CD8-positive, alpha-beta memory T cell (primary cell): ENCODE measurements around the gene SPTY2D1. TPM values are rescaled to one million over a fixed set of nuclear protein-coding genes. Genes with fewer than 3 reads are reported as not detected.
A peak's percentile ranks its signal among the peaks of the same experiment; 100 is the strongest.
"Not testable (repeated sequence)": the region's sequence is repeated elsewhere in the genome, so short reads cannot be mapped to it uniquely, and the experiment has no call there.

Experiments used
- CTCF ChIA-PET: fragments of 350-600 bp; sonication (Branson Sonifier 250); formaldehyde crosslinking; loops from one replicate; lab custom pipeline; 2021; ENCODE audit warnings: antibody characterized with exemption; lab: Charles Lee
- POLR2A ChIA-PET: fragments of 350-600 bp; sonication (Branson Sonifier 250); formaldehyde crosslinking; loops from one replicate; lab custom pipeline; 2021; ENCODE audit warnings: antibody characterized with exemption; lab: Charles Lee
- DNase-seq, 5 donors: peaks; one replicate each; pipeline versions ENCODE4 v3.0.0 to v3.0.0-alpha.2; 2020 to 2022; ENCODE audit warnings: mixed read lengths in 1 of 5
- H3K27ac ChIP-seq: one replicate; pipeline ENCODE4 v1.7.0; 2013; ENCODE audit warnings: low read depth, mild to moderate bottlenecking, low read length, moderate library complexity
- H3K27me3 ChIP-seq: 2 replicates; pipeline ENCODE4 v1.7.0; 2013; ENCODE audit warnings: low read length, mild to moderate bottlenecking; ENCODE audit not compliant: insufficient read depth, poor library complexity, severe bottlenecking
- H3K36me3 ChIP-seq: 2 replicates; pipeline ENCODE4 v1.7.0; 2013; ENCODE audit warnings: mild to moderate bottlenecking, low read length, moderate library complexity; ENCODE audit not compliant: insufficient read depth
- H3K4me1 ChIP-seq: 2 replicates; pipeline ENCODE4 v1.7.0; 2013; ENCODE audit warnings: mild to moderate bottlenecking, low read length, moderate library complexity; ENCODE audit not compliant: insufficient read depth
- H3K4me3 ChIP-seq: 2 replicates; pipeline ENCODE4 v1.7.0; 2013; ENCODE audit warnings: mild to moderate bottlenecking, low read length
- H3K9me3 ChIP-seq: 2 replicates; pipeline ENCODE4 v1.7.0; 2013; ENCODE audit warnings: mild to moderate bottlenecking, low read length
- H3K27ac Mint-ChIP-seq, 8 donors: one replicate each; pipeline ENCODE4 v1.8.0; 2020 to 2021; ENCODE audit warnings: mixed read lengths in 8 of 8, mild to moderate bottlenecking in 6 of 8, inconsistent platforms in 3 of 8, moderate library complexity in 3 of 8
- H3K27me3 Mint-ChIP-seq, 2 donors: one replicate each; pipeline ENCODE4 v1.8.0; 2020 to 2021; ENCODE audit warnings: mixed read lengths in 2 of 2, mild to moderate bottlenecking in 1 of 2, moderate library complexity in 1 of 2
- H3K36me3 Mint-ChIP-seq, 3 donors: one replicate each; pipeline ENCODE4 v1.8.0; 2020 to 2021; ENCODE audit warnings: mixed read lengths in 3 of 3, inconsistent platforms in 1 of 3, mild to moderate bottlenecking in 1 of 3
- H3K4me1 Mint-ChIP-seq, 3 donors: one replicate each; pipeline ENCODE4 v1.8.0; 2020 to 2021; ENCODE audit warnings: mixed read lengths in 3 of 3, inconsistent platforms in 1 of 3, mild to moderate bottlenecking in 1 of 3
- H3K4me3 Mint-ChIP-seq, 7 donors: one replicate each; pipeline ENCODE4 v1.8.0; 2020 to 2021; ENCODE audit warnings: mixed read lengths in 7 of 7, mild to moderate bottlenecking in 6 of 7, moderate library complexity in 4 of 7, inconsistent platforms in 2 of 7
- H3K9me3 Mint-ChIP-seq, 5 donors: one replicate each; pipeline ENCODE4 v1.8.0; 2020 to 2022; ENCODE audit warnings: mixed read lengths in 5 of 5, mild to moderate bottlenecking in 3 of 5, moderate library complexity in 2 of 5, inconsistent platforms in 1 of 5
- polyA plus RNA-seq: library from polyadenylated mRNA; unstranded; fragments of 300-500 nt; fragmentation: Illumina TruSeq; gene quantifications from one replicate; pipeline ENCODE4 v1.2.3, GENCODE V29; 2021
- total RNA-seq, 2 experiments: library from RNA; stranded (reverse); gene quantifications; one replicate each; pipeline ENCODE4 v1.2.3, GENCODE V29; 2021

Gene SPTY2D1, protein sequence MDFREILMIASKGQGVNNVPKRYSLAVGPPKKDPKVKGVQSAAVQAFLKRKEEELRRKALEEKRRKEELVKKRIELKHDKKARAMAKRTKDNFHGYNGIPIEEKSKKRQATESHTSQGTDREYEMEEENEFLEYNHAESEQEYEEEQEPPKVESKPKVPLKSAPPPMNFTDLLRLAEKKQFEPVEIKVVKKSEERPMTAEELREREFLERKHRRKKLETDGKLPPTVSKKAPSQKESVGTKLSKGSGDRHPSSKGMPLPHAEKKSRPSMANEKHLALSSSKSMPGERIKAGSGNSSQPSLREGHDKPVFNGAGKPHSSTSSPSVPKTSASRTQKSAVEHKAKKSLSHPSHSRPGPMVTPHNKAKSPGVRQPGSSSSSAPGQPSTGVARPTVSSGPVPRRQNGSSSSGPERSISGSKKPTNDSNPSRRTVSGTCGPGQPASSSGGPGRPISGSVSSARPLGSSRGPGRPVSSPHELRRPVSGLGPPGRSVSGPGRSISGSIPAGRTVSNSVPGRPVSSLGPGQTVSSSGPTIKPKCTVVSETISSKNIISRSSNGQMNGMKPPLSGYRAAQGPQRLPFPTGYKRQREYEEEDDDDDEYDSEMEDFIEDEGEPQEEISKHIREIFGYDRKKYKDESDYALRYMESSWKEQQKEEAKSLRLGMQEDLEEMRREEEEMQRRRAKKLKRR
- total RNA-seq (10 to 100 TPM; 23.7 to 27.3 TPM), polyA plus RNA-seq (10.6 TPM)

DNA sequence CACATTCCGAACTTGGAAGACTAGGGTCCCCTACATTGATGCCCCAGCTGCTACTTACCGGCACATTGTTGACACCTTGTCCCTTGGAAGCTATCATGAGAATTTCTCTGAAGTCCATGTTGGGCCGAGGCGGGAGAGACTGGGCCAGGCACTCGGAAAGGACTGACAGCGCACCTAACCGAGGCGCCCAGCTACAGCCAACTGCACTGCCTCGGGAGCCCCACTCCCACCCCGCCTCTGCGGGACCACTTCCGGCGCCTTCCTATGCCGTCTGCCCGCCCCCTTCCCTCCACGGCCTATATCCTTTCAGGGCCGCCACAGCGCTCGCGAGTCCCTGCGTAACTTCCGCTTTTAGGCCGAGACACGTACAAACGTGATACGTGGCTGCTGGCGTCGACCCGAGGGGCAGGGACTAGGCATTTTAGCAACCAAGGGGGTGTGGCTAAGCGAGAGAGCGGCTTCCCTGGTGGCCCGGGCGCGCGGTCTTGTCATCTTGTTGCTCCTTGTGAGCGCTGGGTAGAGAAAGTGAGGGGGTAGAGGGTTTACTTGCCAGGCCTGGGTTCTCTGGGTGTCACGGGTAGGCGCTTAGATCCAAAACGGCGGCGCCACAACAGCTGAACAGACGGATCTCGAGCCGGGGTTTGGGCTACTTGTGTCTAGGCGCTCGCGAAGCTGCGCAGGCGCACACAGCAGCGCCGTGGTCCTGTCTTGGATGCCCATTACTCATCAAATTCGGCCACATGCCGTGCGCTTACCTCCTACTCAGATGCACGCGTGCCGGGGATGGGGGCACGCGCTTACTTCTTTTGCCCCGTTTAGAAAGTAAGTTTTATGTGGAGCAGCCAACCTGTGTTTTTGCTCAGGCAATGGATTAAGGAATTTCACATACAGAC, at the start of gene SPTY2D1:
Gene SPTY2D1 (minus strand): TSS at position 203 of the 893 bp plus-strand sequence. CDS start 85 bp downstream, at position 118.
- Mint-ChIP-seq H3K4me1 (peaks cover 27 to 39% (median 38%) of the 10 kb centered on the region in 3 donors), H3K36me3 (peaks cover 0 to 14% (median 0%) of the 10 kb centered on the region in 3 donors), H3K9me3 (no peaks in the 10 kb centered on the region), H3K4me3 (peak within 1 kb of the TSS; percentile 90 to 99 (median 96)), H3K27ac (peak within 1 kb of the TSS; percentile 96 to 100 (median 98)), H3K27me3 (peaks cover 4 to 5% of the 10 kb centered on the region in 2 donors)
- Histone ChIP-seq H3K27me3 (no peaks in the 10 kb centered on the region), H3K36me3 (no peaks in the 10 kb centered on the region), H3K27ac (peak within 1 kb of the TSS; percentile 93), H3K4me3 (peak within 1 kb of the TSS; percentile 99), H3K4me1 (peaks cover 17% of the 10 kb centered on the region), H3K9me3 (no peaks in the 10 kb centered on the region)
- POLR2A ChIA-PET: interaction anchor here (0.7 to 2.8 kb wide), 7 partner anchors 11 to 312 kb away, joined by 3 to 18 read pairs (median 7); partner anchors contain the start of genes GTF2H1, HPS5, TSG101 and UEVLD
- peak; percentile 94 to 99 (median 98) for DNase-seq
- CTCF ChIA-PET: interaction anchor here (0.5 to 1.9 kb wide), 8 partner anchors 10 to 519 kb away, joined by 3 to 7 read pairs (median 3); no protein-coding TSS in a partner anchor

DNA sequence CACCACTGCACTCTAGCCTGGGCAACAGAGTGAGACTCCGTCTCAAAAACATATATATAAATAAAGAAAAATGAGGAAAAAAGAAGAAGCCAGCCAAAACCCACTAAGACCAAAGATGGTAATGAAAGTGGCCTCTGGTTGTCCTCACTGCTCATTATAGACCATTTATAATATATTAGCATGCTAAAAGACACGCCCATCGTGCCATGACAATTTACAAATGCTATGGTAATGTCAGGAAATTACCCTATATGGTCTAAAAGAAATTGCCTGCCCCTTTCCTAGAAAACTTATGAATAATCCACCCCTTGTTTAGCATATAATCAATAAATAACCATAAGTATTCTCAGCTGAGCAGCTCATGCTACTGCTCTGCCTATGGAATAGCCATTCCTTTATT, 48.3 kb upstream of the SPTY2D1 start:
- no peak overlapping the region for H3K4me3 Mint-ChIP-seq
- Histone ChIP-seq H3K4me3 (no peak overlapping the region), H3K27ac (no peak overlapping the region), H3K27me3 (no peaks in the 10 kb centered on the region), H3K9me3 (no peaks in the 10 kb centered on the region), H3K4me1 (no peaks in the 10 kb centered on the region), H3K36me3 (no peaks in the 10 kb centered on the region)
- POLR2A ChIA-PET: no interaction called here
- H3K27ac Mint-ChIP-seq: no peak overlapping the region
- H3K36me3 Mint-ChIP-seq: no peaks in the 10 kb centered on the region
- CTCF ChIA-PET: no interaction called here
- H3K27me3 Mint-ChIP-seq: peaks cover 0 to 5% of the 10 kb centered on the region in 2 donors
- no peaks in the 10 kb centered on the region for H3K9me3 Mint-ChIP-seq
- H3K4me1 Mint-ChIP-seq: peaks cover 0 to 6% (median 0%) of the 10 kb centered on the region in 3 donors
- no peak for DNase-seq

DNA sequence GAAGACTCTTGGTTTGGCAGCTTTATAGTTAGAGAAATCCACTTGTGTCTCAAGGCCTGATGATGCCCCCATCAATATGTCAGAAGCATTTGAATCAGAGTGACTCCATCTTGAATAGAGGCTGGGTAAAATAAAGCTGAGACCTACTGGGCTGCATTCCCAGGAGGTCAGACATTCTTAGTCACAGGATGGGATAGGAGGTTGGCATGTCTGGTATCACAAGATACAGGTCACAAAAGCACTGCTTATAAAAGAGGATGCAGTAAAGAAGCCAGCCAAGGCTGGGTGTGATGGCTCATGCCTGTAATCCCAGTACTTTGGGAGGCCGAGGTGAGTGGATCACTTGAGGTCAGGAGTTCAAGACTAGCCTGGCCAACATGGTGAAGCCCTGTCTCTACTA, 47.8 kb upstream of the SPTY2D1 start:
- H3K4me1 ChIP-seq, H3K4me1 Mint-ChIP-seq, H3K4me3 Mint-ChIP-seq, H3K27me3 ChIP-seq, H3K4me3 ChIP-seq, H3K27me3 Mint-ChIP-seq, H3K9me3 Mint-ChIP-seq, DNase-seq, H3K27ac ChIP-seq, H3K9me3 ChIP-seq, H3K36me3 Mint-ChIP-seq, POLR2A ChIA-PET, H3K36me3 ChIP-seq: not testable (repeated sequence)
- CTCF ChIA-PET: interaction anchor here (1.2 kb wide), 1 partner anchor 40 kb away, joined by 4 read pairs; no protein-coding TSS in a partner anchor
- H3K27ac Mint-ChIP-seq: peak overlapping the region in 2 of 8 donors; percentile 16 to 72

DNA sequence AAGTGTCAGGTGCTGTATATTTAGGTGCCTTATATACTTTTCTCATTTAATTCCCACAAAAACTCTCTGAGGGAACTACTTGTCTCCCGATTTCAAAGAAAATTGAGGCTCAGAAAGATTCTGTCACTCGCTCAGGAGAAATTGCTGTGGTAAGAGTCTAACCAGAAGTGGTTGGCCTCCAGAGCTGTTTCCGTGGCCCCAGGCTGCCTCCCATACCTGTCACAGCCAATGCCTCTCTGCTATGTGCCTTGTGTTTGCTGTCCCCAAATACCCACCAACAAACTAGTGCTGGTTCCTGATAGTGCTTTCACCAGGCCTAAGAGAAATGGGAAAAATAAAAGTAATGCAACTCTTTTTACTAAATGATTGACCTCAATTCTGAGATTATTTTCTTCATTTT, 43.4 kb upstream of the SPTY2D1 start:
- Histone ChIP-seq H3K27ac (no peak overlapping the region), H3K4me1 (peaks cover 9% of the 10 kb centered on the region), H3K36me3 (no peaks in the 10 kb centered on the region), H3K4me3 (no peak overlapping the region), H3K27me3 (no peaks in the 10 kb centered on the region), H3K9me3 (no peaks in the 10 kb centered on the region)
- Mint-ChIP-seq H3K27ac (peak overlapping the region in 1 of 8 donors; percentile 56), H3K4me1 (peaks cover 0 to 17% (median 4%) of the 10 kb centered on the region in 3 donors), H3K27me3 (peaks cover 0 to 1% of the 10 kb centered on the region in 2 donors), H3K9me3 (no peaks in the 10 kb centered on the region), H3K4me3 (no peak overlapping the region), H3K36me3 (peaks cover 0 to 3% (median 0%) of the 10 kb centered on the region in 3 donors)
- CTCF ChIA-PET: no interaction called here
- POLR2A ChIA-PET: no interaction called here
- DNase-seq: peak in 1 of 5 donors; percentile 46

DNA sequence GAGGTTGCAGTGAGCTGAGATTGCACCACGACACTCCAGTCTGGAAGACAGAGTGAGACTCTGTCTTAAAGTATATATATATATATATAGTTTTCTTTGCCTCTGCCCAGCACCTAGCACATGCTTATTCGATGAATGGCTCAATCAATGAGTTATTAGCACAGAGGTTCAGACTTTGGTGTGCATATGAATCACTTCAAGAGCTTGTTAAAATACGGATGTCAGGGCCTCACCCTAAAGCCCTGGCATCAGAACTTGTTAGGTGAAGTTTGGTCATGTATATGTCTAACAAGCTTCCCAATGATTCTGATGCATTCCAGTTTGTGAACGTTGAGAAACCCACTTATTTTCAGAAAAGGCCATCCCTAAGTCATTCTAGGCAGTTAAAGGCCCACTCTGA, 42.7 kb upstream of the SPTY2D1 start:
- no peaks in the 10 kb centered on the region for H3K9me3 ChIP-seq
- Mint-ChIP-seq H3K27me3 (peaks cover 0 to 1% of the 10 kb centered on the region in 2 donors), H3K4me1 (peaks cover 7 to 23% (median 9%) of the 10 kb centered on the region in 3 donors), H3K36me3 (peaks cover 0 to 3% (median 0%) of the 10 kb centered on the region in 3 donors), H3K4me3 (no peak overlapping the region), H3K27ac (no peak overlapping the region), H3K9me3 (no peaks in the 10 kb centered on the region)
- no peak overlapping the region for H3K27ac ChIP-seq
- no peak overlapping the region for H3K4me3 ChIP-seq
- ChIA-PET CTCF (interaction anchor here (1.7 kb wide), 1 partner anchor 45 kb away, joined by 5 read pairs; no protein-coding TSS in a partner anchor), POLR2A (no interaction called here)
- H3K4me1 ChIP-seq: peaks cover 15% of the 10 kb centered on the region
- no peaks in the 10 kb centered on the region for H3K36me3 ChIP-seq
- no peak for DNase-seq
- no peaks in the 10 kb centered on the region for H3K27me3 ChIP-seq

DNA sequence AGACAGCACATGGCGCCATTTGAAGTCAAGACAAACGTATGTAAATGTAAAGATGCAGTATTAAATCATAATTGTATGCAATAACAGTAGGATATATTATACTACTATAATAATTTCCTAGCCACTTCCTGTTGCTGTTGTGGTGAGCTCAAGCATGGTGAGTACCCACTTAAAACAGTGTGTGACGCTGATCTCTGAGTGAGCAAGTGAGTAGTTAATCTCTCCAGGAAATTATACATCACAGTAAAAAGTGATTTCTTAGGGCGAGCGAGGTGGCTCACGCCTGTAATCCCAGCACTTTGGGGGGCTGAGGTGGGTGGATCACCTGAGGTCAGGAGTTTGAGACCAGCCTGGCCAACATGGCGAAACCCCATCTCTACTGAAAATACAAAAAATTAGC, 38.1 kb upstream of the SPTY2D1 start:
- peaks cover 32 to 47% (median 35%) of the 10 kb centered on the region in 3 donors for H3K4me1 Mint-ChIP-seq
- H3K4me3 Mint-ChIP-seq: peak overlapping the region; percentile 7 to 85 (median 78)
- not testable (repeated sequence) for H3K9me3 Mint-ChIP-seq, H3K27ac ChIP-seq, H3K27me3 Mint-ChIP-seq, H3K9me3 ChIP-seq, H3K4me3 ChIP-seq, H3K36me3 Mint-ChIP-seq, H3K36me3 ChIP-seq, H3K27me3 ChIP-seq
- peak overlapping the region; percentile 75 to 98 (median 92) for H3K27ac Mint-ChIP-seq
- peaks cover 33% of the 10 kb centered on the region for H3K4me1 ChIP-seq
- DNase-seq: peak; percentile 9 to 81 (median 72)
- CTCF ChIA-PET: interaction anchor here (0.5 to 1.9 kb wide), 7 partner anchors 16 to 62 kb away, joined by 3 to 12 read pairs (median 3); no protein-coding TSS in a partner anchor
- POLR2A ChIA-PET: interaction anchor here (0.7 to 1.0 kb wide), 3 partner anchors 26 to 38 kb away, joined by 3 to 4 read pairs (median 3); partner anchors contain the start of gene SPTY2D1

DNA sequence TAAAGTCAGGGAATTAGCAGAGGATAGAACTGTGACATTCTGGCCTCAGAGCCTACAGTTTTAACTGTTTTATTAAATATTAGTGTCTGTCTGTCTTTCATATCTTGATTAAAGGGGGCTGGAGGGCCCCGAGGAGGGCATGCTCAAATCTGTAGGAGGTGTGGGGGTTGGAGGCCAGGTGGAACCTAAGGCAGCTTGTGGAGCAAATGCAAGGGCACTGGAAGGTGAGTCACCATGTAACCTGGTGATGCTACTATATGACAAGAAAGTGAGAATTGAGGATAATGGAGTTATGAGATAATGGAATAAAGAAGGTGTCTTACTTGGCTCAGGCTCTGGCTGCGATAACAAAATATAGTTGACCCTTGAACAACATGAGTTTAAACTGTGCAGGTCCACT, 37.1 kb upstream of the SPTY2D1 start:
- Mint-ChIP-seq H3K27ac (peak overlapping the region in 7 of 8 donors; percentile 3 to 85 (median 75)), H3K27me3 (peaks cover 0 to 1% of the 10 kb centered on the region in 2 donors), H3K4me1 (peaks cover 32 to 47% (median 35%) of the 10 kb centered on the region in 3 donors), H3K36me3 (peaks cover 0 to 3% (median 0%) of the 10 kb centered on the region in 3 donors), H3K4me3 (peak overlapping the region in 4 of 7 donors; percentile 8 to 57 (median 18)), H3K9me3 (no peaks in the 10 kb centered on the region)
- no peak for DNase-seq
- CTCF ChIA-PET: no interaction called here
- no peaks in the 10 kb centered on the region for H3K9me3 ChIP-seq
- no peak overlapping the region for H3K27ac ChIP-seq
- no peaks in the 10 kb centered on the region for H3K36me3 ChIP-seq
- no peaks in the 10 kb centered on the region for H3K27me3 ChIP-seq
- H3K4me3 ChIP-seq: no peak overlapping the region
- H3K4me1 ChIP-seq: peaks cover 33% of the 10 kb centered on the region
- POLR2A ChIA-PET: no interaction called here
